Sciatic nerve (tissue), 2 donors: ENCODE data around the gene TYK2. TPM values are rescaled to one million over a fixed set of nuclear protein-coding genes. Genes with fewer than 3 reads are reported as not detected.

ENCODE experiments used
- ATAC-seq: fragments of 200-7000 bp; cut with Tn5 transposase; one replicate; pipeline ENCODE4 v1.9.1; 2020; ENCODE audit warnings: mild to moderate bottlenecking, moderate library complexity
- DNase-seq: peaks from one replicate; pipeline ENCODE4 v3.0.0-alpha.2; 2020; ENCODE audit warnings: low spot score
- intact Hi-C: fragments of 100-400 bp; cut with DNase I; formaldehyde crosslinking; loops from one replicate; pipeline ENCODE4 v1.14.2; 2022
- total RNA-seq: library from RNA; stranded (reverse); fragmentation: NEBNext Ultra II Directional; extraction: Animal tissue kit (Norgen Biotek cat#: 25700); gene quantifications from one replicate; pipeline ENCODE4 v1.2.1, GENCODE V29; 2021
- donor health status: DM: no; HTN: no; CAD: no.
- donor health status: DM: no; HTN: no; CAD: no.

The TYK2 gene
- 128 TPM for total RNA-seq

- intact Hi-C loops, result no loop called here
- DNase-seq (peak; percentile 98), ATAC-seq (peak; percentile 99)
These were observed at the start of gene TYK2 for GRCh38 chr19:10380313-10381102. Gene TYK2, minus strand, starts transcription at chr19:10380572. Its CDS starts 2,166 bp downstream, at chr19:10378406.

- intact Hi-C loops, result no loop called here
- no peak for DNase-seq
- no peak for ATAC-seq
These were observed 48.6 kb upstream of the TYK2 start for GRCh38 chr19:10428996-10429381.

- intact Hi-C loops, result no loop called here
- ATAC-seq (no peak), DNase-seq (no peak)
These were observed 46.8 kb upstream of the TYK2 start for GRCh38 chr19:10427169-10427568.

GRCh38 chr19:10424011-10424637 lies 43.8 kb upstream of the TYK2 start:
- ATAC-seq, result peak; percentile 90
- intact Hi-C loops, result no loop called here
- peak; percentile 89 for DNase-seq

GRCh38 chr19:10422846-10423245 lies 42.5 kb upstream of the TYK2 start:
- ATAC-seq (no peak), DNase-seq (no peak)
- intact Hi-C loops, result no loop called here

- no peak for ATAC-seq
These were observed 41.7 kb upstream of the TYK2 start for GRCh38 chr19:10422046-10422461.

GRCh38 chr19:10421240-10422045 lies 41.1 kb upstream of the TYK2 start:
- intact Hi-C loops, result no loop called here
- ATAC-seq (no peak), DNase-seq (no peak)

More at GRCh38 chr19:10422046-10422461, 41.7 kb upstream of the TYK2 start:
- DNase-seq, result no peak
- intact Hi-C loops, result no loop called here

GRCh38 chr19:10420444-10421239 lies 40.3 kb upstream of the TYK2 start, which contains the start of gene PDE4A:
Gene PDE4A, plus strand, starts transcription at chr19:10420538. Its CDS starts 227 bp downstream, at chr19:10420765.
- ATAC-seq (no peak), DNase-seq (no peak)
- intact Hi-C loops, result no loop called here

- intact Hi-C loops, result loop anchor here (10.0 kb wide), 1 partner anchor 145 kb away; the partner anchor contains the start of genes CDKN2D and KRI1
- no peak for DNase-seq
- no peak for ATAC-seq
These were observed 39.5 kb upstream of the TYK2 start for GRCh38 chr19:10419646-10420443.

GRCh38 chr19:10419200-10419645 lies 38.9 kb upstream of the TYK2 start:
- intact Hi-C loops, result loop anchor here (10.0 kb wide), 1 partner anchor 146 kb away; the partner anchor contains the start of genes CDKN2D and KRI1
- ATAC-seq (no peak), DNase-seq (no peak)

- no peak for DNase-seq
- intact Hi-C loops, result loop anchor here (10.0 kb wide), 1 partner anchor 146 kb away; the partner anchor contains the start of genes CDKN2D and KRI1
- ATAC-seq, result no peak
These were observed 38.3 kb upstream of the TYK2 start for GRCh38 chr19:10418485-10419199.

GRCh38 chr19:10418235-10418484 lies 37.8 kb upstream of the TYK2 start:
- no peak for DNase-seq
- intact Hi-C loops, result loop anchor here (10.0 kb wide), 1 partner anchor 147 kb away; the partner anchor contains the start of genes CDKN2D and KRI1
- ATAC-seq, result no peak

- DNase-seq (no peak), ATAC-seq (no peak)
- intact Hi-C loops, result loop anchor here (10.0 kb wide), 1 partner anchor 147 kb away; the partner anchor contains the start of genes CDKN2D and KRI1
These were observed 37.3 kb upstream of the TYK2 start for GRCh38 chr19:10417541-10418234.

- peak; percentile 87 for DNase-seq
- intact Hi-C loops, result loop anchor here (10.0 kb wide), 1 partner anchor 148 kb away; the partner anchor contains the start of genes CDKN2D and KRI1
These were observed 36.2 kb upstream of the TYK2 start for GRCh38 chr19:10416380-10417257.

GRCh38 chr19:10416083-10416379 lies 35.7 kb upstream of the TYK2 start:
- intact Hi-C loops, result loop anchor here (10.0 kb wide), 1 partner anchor 149 kb away; the partner anchor contains the start of genes CDKN2D and KRI1
- no peak for ATAC-seq
- no peak for DNase-seq

More at GRCh38 chr19:10416380-10417257, 36.2 kb upstream of the TYK2 start:
- peak; percentile 82 for ATAC-seq
